HT-29 (cell line): ENCODE data around the gene U2AF2. TPM values are rescaled to one million over a fixed set of nuclear protein-coding genes. Genes with fewer than 3 reads are reported as not detected.

Experiments
- DNase-seq: peaks from one replicate; pipeline ENCODE4 v3.0.0-alpha.2; 2015; ENCODE audit warnings: low spot score
- total RNA-seq: library from RNA; depleted of rRNA; stranded (reverse); fragments of >200 nt; shearing (Covaris generic); gene quantifications from 2 replicates; pipeline ENCODE4 v1.2.3, GENCODE V29; 2014

Gene U2AF2
- total RNA-seq, 1 experiment from 2014 or later = 799 TPM

GRCh38 chr19:55689411-55690108, 34.7 kb downstream of the U2AF2 start:
- DNase-seq = no peak

DNA sequence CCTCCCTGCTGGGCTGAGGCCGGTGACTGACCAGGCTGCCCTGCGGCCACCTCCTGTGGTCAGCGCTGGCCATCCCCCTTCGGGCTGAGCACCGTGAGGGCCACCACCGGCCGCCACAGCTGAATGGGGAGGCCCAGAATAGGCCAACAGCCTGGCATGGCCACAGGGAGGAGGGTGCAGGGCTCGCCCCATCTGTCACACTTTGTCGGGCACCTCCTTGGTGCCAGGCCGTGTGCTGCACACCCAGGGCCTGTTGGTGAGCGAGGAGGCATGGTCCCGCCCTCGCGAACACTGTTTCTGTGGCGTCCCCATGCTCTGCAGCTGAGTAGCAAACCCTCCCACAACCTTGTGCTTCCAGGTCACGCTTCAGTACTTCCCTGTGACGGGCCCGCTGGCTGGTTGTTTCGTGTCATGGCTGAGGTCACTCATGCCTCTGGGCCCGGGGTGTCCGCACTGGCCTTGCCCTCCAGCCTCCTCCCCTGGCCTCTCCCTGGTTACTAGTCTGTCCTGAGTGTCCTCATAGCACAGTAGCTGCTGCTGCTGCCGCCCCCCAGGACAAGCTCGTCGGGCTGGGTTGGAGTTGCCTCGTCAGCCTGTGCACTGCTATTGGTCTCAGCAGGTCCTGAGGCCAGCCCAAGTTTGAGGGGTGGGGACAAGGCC, 35.4 kb downstream of the U2AF2 start:
- no peak for DNase-seq

DNA sequence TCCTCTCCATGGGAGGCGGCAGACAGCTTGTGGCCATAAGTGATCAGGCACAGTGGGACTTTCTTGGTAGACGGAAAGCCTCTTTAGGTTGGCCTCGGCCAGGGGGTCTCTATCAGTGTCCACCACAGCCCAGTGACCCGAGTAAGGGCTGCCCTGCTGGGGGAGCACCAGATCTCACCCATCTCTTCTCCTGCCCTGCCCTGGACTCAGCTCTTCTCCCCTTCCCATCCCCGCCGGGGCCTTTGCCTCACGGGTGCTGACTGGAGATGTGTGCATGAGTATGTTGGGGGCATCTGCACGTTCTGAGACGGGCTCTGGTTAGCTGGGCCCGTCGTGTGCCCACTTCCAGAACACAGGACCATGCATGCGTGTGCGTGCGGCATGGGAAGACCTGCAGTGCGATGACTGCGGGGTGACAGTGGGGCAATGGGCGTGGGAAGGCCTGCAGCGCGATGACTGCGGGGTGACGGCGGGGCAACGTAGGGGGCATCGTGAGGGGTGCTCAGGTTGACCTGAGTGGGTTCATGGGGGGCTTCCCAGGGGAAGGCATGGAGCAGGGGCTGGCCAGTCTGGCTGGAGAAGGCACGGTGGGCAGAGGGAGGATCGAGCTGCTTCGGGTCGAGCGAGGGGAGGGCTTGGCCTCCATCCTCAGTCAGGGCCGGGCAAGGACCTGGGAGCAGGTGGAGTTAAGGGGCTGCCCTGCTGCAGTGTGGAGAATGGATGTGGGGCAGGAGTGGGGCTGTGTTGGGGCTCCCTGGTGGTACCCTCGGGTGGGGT, 36.1 kb downstream of the U2AF2 start:
- no peak for DNase-seq

DNA sequence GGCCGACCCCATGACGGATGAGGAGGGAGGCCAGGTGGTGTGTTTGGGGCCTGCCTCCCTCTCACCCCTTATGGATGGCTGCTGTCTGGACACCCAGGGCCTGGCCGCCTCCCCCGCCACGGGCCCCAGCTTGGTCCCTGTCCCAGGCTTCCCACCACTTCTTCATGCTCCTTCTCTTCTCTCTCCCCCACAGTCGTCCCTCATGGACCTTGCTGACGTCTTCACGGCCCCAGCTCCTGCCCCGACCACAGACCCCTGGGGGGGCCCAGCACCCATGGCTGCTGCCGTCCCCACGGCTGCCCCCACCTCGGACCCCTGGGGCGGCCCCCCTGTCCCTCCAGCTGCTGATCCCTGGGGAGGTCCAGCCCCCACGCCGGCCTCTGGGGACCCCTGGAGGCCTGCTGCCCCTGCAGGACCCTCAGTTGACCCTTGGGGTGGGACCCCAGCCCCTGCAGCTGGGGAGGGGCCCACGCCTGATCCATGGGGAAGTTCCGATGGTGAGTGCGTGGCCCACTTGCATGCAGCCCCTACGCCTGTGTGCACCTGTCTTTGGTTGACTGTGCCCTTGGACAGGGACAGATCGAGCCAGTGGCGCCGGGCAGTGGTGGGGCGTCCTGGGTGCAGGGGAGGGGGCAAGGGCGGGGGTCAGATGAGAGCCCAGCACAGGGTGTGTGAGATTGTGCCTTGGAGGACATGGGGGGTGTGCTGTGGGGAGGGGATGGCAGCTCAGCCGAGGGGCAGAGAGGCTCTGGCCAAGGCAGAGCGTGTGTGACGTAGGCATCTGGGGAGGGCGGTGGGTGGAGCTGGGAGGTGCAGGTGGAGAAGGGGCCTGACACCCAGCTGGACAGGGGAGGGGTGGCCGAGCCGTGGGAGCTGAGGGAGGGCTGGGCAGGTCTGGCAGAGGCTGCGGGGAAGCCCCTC, 37.0 kb downstream of the U2AF2 start:
- no peak for DNase-seq

DNA sequence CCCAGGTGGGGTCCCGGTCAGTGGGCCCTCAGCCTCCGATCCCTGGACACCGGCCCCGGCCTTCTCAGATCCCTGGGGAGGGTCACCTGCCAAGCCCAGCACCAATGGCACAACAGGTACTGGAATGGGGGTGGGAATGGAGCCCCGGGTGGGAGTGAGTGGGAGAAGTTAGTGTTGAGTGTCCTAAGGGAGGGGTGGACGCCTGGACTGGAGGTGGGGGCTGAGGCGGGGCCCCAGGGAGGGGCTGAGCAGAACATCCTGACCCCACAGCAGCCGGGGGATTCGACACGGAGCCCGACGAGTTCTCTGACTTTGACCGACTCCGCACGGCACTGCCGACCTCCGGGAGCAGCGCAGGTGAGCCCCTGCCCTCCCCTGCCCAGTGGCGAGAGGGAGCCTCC, 37.8 kb downstream of the U2AF2 start:
- DNase-seq = no peak

- no peak for DNase-seq
These were observed 38.6 kb downstream of the U2AF2 start for GRCh38 chr19:55693336-55693974.

GRCh38 chr19:55694241-55694655, 39.4 kb downstream of the U2AF2 start:
- DNase-seq = no peak

DNA sequence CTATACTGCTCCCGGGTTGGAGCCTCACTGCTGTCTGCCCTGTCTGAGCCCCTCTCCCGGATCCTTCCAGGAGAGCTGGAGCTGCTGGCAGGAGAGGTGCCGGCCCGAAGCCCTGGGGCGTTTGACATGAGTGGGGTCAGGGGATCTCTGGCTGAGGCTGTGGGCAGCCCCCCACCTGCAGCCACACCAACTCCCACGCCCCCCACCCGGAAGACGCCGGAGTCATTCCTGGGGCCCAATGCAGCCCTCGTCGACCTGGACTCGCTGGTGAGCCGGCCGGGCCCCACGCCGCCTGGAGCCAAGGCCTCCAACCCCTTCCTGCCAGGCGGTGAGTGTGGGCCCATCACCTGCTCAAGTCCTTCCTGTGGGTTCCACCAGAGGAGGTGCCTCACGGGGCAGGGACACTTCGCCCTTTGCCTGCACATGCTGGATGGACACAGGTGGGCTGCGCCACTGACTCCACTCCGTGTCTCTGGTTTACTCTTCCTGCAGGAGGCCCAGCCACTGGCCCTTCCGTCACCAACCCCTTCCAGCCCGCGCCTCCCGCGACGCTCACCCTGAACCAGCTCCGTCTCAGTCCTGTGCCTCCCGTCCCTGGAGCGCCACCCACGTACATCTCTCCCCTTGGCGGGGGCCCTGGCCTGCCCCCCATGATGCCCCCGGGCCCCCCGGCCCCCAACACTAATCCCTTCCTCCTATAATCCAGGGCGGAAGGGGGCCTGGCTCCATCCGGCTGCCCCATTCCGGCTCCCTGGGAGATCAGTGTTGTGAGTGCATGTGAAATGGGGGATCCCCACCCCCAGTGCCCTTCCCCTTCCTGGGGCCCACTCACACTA, 40.0 kb downstream of the U2AF2 start:
- DNase-seq = no peak

DNA sequence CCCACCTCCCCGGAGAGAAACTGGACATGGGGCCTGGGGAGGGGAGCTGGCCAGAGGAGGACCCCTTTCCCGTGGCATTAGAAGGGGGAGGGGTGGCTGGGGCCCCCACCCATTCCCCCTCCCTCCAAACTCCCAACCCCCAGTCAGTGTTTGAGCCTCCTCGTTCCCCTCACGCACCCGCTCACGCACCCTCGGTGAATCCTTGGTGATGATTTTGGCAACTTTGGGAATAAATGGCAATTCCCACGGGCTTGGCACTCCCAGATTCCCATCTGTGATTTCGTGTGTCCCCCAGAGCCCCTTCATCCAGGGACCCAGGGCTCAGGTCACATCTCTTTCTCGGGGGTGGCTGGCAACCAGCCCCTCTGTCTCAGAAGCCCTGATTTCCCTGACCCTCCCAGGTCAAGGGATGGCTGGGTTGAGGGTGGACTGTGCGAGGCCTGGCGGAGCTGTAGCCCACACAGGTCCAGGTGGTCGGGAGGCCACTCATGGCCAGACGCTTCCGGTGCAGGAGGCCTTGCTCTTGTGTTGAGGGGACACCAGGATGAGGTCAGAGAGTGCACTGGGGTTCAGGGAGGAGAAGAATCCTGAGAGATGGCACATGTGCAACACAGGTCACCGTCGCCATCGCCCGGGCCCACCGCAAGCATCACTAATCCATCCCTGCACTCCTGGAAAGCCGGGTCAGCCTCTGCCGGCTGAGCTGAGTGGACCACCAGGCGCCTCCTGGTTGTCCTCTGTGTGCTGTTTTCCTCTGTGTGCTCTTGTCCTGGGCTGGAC, 40.9 kb downstream of the U2AF2 start:
- no peak for DNase-seq

- no peak for DNase-seq
These were observed 41.6 kb downstream of the U2AF2 start for GRCh38 chr19:55696301-55697068.

DNA sequence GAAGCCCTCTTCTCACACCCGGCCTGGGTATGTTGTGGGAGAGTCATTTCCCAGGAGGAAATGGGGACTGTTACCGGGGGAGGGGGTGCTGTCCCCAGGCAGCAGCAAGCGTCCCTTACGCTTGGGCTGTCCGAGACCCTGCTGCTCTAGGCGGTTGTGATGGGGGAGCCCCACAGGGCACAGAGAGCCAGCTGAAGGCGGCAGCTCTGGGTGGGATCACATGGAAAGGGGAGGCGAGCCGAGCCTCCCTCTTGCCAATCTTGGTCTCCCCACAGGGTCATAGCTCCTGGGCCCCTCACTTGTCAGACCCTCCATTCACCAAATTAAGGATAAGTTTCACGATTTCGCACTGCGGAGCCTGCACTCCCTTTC, 42.2 kb downstream of the U2AF2 start:
- DNase-seq = no peak

DNA sequence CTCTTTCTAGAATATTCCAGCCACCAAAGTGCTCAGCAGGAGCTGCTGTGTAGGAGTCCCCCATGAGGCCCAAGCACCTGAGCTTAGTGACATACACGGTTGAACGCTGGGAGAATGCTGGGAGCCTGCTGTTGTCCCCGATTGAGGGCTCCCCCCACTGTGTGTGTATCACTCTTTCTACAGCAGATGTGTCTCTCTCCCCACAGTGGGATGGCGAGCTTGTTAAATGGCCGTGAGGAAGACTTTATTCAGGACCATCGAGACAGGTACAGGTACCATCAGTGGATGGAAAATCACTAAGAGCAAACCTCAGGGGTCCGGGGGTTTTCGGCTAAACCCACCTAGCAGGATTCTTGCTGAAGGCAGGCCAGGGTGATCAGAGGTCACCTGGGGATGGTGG, 42.9 kb downstream of the U2AF2 start:
- no peak for DNase-seq

DNA sequence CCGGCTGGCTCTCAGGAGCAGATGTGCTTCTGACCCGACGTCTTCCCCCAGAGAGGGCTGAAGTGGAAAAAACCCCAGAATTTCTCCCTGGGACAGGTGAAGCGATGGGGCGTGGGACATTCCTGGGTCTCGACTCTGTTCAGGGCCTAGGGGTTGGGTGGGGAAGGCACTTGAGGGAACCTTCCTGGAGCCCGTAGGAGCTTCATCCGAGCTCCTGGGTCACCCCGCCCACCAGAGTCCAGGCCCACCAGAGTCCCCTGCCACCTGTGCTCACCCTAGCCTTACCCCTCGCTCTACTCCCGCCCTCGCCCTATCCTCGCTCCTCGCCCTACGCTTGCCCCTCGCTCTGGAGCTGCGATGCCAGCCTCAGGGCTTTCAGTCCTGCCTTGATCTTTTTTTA, 43.4 kb downstream of the U2AF2 start:
- DNase-seq = no peak

- no peak for DNase-seq
These were observed 44.4 kb downstream of the U2AF2 start for GRCh38 chr19:55699221-55699620.

DNA sequence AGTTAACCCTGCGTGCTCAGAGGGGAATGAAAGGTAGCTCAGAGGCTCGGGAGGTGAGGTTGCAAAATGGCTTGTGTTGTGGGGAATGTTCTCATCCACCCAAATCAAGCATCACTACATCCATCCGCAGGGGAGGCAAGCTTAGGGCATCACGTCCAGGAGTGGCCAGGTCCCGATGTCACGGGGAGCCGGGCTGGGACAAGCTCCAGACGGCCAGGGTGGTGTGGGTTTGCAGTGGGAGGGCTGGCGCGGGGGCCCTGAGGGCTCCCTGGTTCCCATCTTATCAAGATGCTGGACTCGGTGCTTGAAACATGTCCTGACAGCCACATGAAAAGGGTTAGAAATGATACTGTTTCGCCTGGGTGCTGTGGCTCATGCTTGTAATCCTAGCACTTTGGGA, 46.0 kb downstream of the U2AF2 start:
- no peak for DNase-seq

DNA sequence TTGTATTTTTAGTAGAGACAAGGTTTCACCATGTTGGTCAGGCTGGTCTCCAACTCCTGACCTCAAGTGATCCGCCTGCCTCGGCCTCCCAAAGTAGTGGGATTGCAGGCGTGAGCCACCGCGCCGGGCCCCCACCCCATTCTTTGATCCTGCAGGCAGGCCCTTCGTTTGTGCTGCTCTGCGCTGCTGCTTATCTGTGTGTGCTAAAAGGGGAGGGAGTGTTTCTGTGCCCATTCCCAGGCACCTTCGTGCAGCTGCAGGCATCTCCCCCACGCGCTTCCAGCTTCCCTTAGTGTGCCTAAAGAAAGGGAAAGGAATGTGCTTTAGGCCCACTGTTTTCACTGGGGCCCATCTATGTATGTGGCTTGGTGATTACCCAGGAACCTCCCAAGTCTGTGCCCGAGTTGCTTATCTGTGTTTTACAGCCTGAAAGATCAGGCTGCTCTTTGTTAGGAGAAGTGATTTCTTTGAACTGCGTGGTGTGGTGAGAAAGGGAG, 47.3 kb downstream of the U2AF2 start:
- no peak for DNase-seq

DNA sequence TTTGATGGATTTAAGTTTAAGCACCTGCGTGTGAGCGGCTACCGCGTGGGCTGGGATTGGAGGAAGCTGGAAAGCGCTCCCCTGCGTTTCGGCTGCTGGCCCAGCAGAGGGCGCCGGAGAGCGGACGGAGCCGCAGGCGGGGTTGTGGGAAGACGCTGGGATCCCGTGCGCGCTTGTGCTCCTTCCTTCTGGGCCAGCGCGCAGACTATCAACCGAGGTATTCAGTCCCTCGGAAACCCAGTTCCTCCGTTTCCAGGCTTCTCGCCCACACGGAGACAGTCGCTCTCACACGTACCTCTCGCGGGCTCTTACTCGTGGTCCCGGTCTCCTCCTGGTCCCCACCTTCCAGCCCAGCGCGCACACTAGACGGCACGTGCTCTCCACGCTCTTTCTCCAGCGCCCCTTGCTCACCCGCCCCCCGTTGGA, 49.0 kb downstream of the U2AF2 start:
- DNase-seq = no peak

GRCh38 chr19:55704494-55705245, 49.8 kb downstream of the U2AF2 start:
- DNase-seq = peak; percentile 49
